Melanocyte of skin (primary cell): ENCODE results near the gene LCP1. TPM values are rescaled to one million over a fixed set of nuclear protein-coding genes. Genes with fewer than 3 reads are reported as not detected.

Experiments used
- small RNA-seq, 2 donors: library from RNA; depleted of rRNA; stranded (forward); fragments of <200 nt; gene quantifications; one replicate each; pipeline ENCODE3, GENCODE V24; 2012
- total RNA-seq, 2 donors: library from RNA; depleted of rRNA; stranded (reverse); fragments of >200 nt; gene quantifications; 2 replicates each; pipeline ENCODE4 v1.2.3, GENCODE V29; 2012

The LCP1 gene, protein sequence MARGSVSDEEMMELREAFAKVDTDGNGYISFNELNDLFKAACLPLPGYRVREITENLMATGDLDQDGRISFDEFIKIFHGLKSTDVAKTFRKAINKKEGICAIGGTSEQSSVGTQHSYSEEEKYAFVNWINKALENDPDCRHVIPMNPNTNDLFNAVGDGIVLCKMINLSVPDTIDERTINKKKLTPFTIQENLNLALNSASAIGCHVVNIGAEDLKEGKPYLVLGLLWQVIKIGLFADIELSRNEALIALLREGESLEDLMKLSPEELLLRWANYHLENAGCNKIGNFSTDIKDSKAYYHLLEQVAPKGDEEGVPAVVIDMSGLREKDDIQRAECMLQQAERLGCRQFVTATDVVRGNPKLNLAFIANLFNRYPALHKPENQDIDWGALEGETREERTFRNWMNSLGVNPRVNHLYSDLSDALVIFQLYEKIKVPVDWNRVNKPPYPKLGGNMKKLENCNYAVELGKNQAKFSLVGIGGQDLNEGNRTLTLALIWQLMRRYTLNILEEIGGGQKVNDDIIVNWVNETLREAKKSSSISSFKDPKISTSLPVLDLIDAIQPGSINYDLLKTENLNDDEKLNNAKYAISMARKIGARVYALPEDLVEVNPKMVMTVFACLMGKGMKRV
- 10 to 100 TPM in 1 of 2 donors, 1 to 10 TPM in 1; 3.7 to 10.3 TPM for total RNA-seq

DNA sequence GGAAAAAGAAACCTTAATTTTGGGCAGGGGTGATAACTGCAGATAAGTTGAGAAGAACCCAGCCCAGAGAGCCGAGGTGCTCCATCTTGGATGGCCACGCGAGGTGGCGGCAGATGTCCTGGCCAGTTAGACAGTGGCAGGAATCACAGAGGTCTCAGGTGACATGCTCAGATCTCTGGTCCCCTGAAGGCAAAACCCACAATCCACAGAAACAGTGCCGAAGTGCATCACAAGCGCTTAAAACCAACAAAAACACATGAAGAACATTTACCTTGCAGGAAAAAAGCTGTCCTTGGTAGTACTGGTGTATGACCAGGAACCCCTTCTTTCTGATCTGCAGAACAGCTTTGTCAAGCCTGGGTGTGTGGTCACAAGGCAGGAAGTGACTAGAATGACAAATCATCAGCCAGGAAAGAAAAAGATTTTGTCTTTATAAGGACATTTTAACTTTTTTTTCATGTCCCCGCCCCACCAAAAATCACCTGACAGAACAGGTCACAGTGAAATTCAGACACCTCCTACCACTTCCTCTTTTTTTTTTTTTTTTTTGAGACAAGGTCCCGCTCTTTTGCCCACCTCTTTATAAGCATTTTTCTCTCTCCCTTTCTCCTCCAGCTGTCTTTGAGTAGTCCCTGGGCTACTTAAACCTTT lies at the start of gene LCP1:
TSS of gene LCP1 (minus strand) at position 338 of the 651 bp plus-strand sequence. CDS start 22,515 bp downstream, outside the sequence.

DNA sequence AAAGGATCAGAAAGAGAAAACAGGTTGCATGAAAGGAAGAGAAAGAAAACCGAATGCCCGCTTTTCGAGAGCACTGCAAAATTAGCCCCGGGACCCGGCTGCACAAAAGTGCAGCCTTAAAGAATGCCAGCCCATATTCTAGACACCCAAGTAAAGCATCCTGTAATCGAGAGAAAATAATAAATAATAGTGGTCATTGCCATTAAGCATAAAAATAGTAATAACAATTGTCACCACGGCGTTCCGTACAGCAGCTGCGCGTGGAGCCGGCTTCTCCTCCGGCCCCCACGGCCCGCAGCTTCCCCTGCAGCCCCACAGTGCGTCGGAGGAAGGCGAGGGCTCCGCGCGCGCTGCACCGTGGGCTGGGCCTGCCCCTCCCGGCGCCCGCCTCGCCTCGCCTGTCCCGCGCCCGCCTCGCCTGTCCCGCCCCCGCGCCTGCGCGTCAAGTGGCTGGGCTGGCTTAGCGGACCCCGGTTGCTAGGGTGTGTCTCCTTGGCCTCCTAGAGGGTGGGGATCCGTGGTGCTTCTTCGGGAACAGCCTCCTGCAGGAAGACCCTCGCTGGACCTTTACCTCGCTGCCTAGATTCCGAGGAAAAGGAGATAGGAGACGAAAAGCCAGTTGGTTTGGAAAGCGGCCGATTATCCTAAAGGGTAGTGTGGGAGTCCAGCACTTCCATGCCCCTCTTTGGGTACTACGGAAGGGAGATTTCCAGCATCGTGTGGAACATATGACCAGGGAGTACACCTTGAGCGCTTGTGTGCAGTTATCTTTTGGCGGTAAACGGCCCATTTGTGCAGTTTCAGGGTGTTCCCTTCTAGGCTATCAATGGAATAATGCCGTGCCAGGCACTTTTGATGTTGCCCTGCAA lies 29.7 kb upstream of the LCP1 start, which contains the start of gene LRRC63:
TSS of gene LRRC63 (plus strand) at position 446 of the 869 bp plus-strand sequence. CDS start 1,107 bp downstream, outside the sequence.

DNA sequence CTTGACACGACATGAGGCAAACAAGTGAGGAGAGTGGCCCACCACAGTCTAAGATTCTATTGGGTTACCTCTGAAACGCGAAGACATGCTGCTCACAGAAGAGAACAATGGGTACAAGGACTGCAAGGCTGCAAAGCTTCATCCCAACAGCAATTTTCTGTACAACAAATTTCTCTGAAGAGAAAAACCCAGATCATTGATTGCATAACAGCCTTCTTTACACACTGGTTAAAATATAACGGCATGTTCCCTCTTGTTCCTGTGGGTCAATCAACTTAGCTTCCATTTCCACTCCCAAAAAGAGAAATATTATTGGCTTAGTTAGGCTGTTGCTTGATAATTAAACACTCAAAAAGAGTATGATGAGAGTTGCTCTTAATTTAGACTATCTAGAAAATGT lies 77.1 kb downstream of the LCP1 start, which contains the start of gene CPB2:
TSS of gene CPB2 (minus strand) at position 166 of the 400 bp plus-strand sequence. CDS start at position 142, 24 bp downstream.

Small RNAs within 50 kb of the gene (small RNA-seq; reads per million reads assigned to genes)
- 0 reads per million in 2 donors for gene RN7SL288P

Other genes starting within 250 kb of the LCP1 start
- gene ZC3H13, start 129.4 kb downstream of the LCP1 start, total RNA-seq = 10 to 100 TPM; 18.2 to 28.3 TPM
- gene CPB2, start 77.1 kb downstream of the LCP1 start, total RNA-seq = not detected
- under 1 TPM; 0.69 to 1.00 TPM for gene LRRC63, start 29.8 kb upstream of the LCP1 start, total RNA-seq
- gene RUBCNL, start 205.1 kb upstream of the LCP1 start, total RNA-seq = under 1 TPM in 1 of 2 donors, not detected in 1; 1.00 TPM